Testis (tissue), 3 donors: ENCODE measurements around the gene HHLA2. TPM values are rescaled to one million over a fixed set of nuclear protein-coding genes. Genes with fewer than 3 reads are reported as not detected.

Experiments
- DNase-seq: peaks from one replicate; pipeline ENCODE4 v3.0.0-alpha.2; 2019
- H3K27ac ChIP-seq, 2 donors: fragments of 200-600 bp; sonication (generic); one replicate each; pipeline ENCODE4 v1.5.1; 2019
- H3K27me3 ChIP-seq: fragments of 200-600 bp; sonication (generic); one replicate; pipeline ENCODE4 v1.5.1; 2019
- H3K36me3 ChIP-seq: fragments of 200-600 bp; sonication (generic); one replicate; pipeline ENCODE4 v1.5.1; 2017; ENCODE audit warnings: low read depth; ENCODE audit errors: missing control alignments
- H3K4me1 ChIP-seq: fragments of 200-600 bp; sonication (generic); one replicate; pipeline ENCODE4 v1.5.1; 2019
- H3K4me3 ChIP-seq, 2 donors: fragments of 200-600 bp; sonication (generic); one replicate each; pipeline ENCODE4 v1.5.1; 2017 to 2019
- H3K9me3 ChIP-seq: fragments of 200-600 bp; sonication (generic); one replicate; pipeline ENCODE4 v1.5.1; 2017
- CTCF ChIP-seq, 3 experiments: fragments of 450-650 bp in 2 of 3; fragments of 200-600 bp in 1 of 3; sonication (generic) in 1 of 3; IDR thresholded peaks; one replicate each; pipeline ENCODE4 v1.5.1; 2016 to 2019; ENCODE audit warnings: antibody characterized with exemption in 3 of 3, mild to moderate bottlenecking in 2 of 3, moderate library complexity in 1 of 3
- POLR2A ChIP-seq: fragments of 450-650 bp; IDR thresholded peaks from one replicate; pipeline ENCODE4 v1.6.1; 2017; ENCODE audit warnings: antibody characterized with exemption, mild to moderate bottlenecking, moderate library complexity
- WGBS, 2 donors: methylation state at CpG; one replicate each; pipeline ENCODE4 v1.1.5; 2018; 5-methylcytosine and 5-hydroxymethylcytosine counted together
- intact Hi-C: fragments of 100-400 bp; cut with DNase I; formaldehyde crosslinking; loops from one replicate; pipeline ENCODE4 v1.15.1; 2023; ENCODE audit warnings: low total_unique reads
- polyA plus RNA-seq: library from polyadenylated mRNA; stranded (reverse); fragments of 350-450 nt; fragmentation: Illumina TruSeq; extraction: RNeasy Lipid Tissue Mini Kit (QIAGEN cat#74804); gene quantifications from one replicate; pipeline ENCODE4 v1.2.3, GENCODE V29; 2014; ENCODE audit warnings: low read depth, low replicate concordance; ENCODE audit not compliant: insufficient read depth
- total RNA-seq, 2 donors: library from RNA; depleted of rRNA; stranded (reverse); fragments of >200 nt; gene quantifications; one replicate each; pipeline ENCODE4 v1.2.3, GENCODE V29; 2016

Gene HHLA2
- total and polyA plus RNA-seq, 3 donors from 2014 or later, result 1.5 to 6.7 (median 5.2) TPM

- Histone ChIP-seq H3K9me3 (no peaks in the 10 kb centered on the region), H3K27ac (no peak overlapping the region), H3K4me1 (no peaks in the 10 kb centered on the region), H3K36me3 (no peaks in the 10 kb centered on the region), H3K4me3 (no peak overlapping the region), H3K27me3 (no peaks in the 10 kb centered on the region)
- WGBS, 2 donors, result 52 to 72% methylated on average over 3 of the region's 3 CpGs
- TF ChIP-seq POLR2A (no peak), CTCF (IDR thresholded peaks at IDR 0.05) (no peak)
- DNase-seq, result no peak
- intact Hi-C loops, result no loop called here
Measured at GRCh38 chr3:108352176-108352575, 55.8 kb downstream of the HHLA2 start.

- WGBS, 2 donors, result 96 to 100% methylated on average over 1 of the region's 1 CpG
- intact Hi-C loops, result no loop called here
- Histone ChIP-seq H3K27ac (no peak overlapping the region), H3K27me3 (no peaks in the 10 kb centered on the region), H3K36me3 (no peaks in the 10 kb centered on the region), H3K4me3 (no peak overlapping the region), H3K9me3 (no peaks in the 10 kb centered on the region), H3K4me1 (no peaks in the 10 kb centered on the region)
- no peak for DNase-seq
- TF ChIP-seq POLR2A (no peak), CTCF (IDR thresholded peaks at IDR 0.05) (no peak)
Measured at GRCh38 chr3:108354562-108354961, 58.2 kb downstream of the HHLA2 start.

- H3K27ac ChIP-seq, result no peak overlapping the region
- H3K36me3 ChIP-seq, result no peaks in the 10 kb centered on the region
- intact Hi-C loops, result no loop called here
- H3K4me1 ChIP-seq, result no peaks in the 10 kb centered on the region
- no peaks in the 10 kb centered on the region for H3K9me3 ChIP-seq
- no peak overlapping the region for H3K4me3 ChIP-seq
- no peak for DNase-seq
- no peaks in the 10 kb centered on the region for H3K27me3 ChIP-seq
- 78 to 80% methylated on average over 2 of the region's 2 CpGs for WGBS, 2 donors
- TF ChIP-seq CTCF (IDR thresholded peaks at IDR 0.05), result no peak
- TF ChIP-seq POLR2A, result no peak
Measured at GRCh38 chr3:108357042-108357441, 60.7 kb downstream of the HHLA2 start.

GRCh38 chr3:108359011-108359410, 62.7 kb downstream of the HHLA2 start:
- no peaks in the 10 kb centered on the region for H3K36me3 ChIP-seq
- no peaks in the 10 kb centered on the region for H3K27me3 ChIP-seq
- WGBS, 2 donors, result 76 to 86% methylated on average over 2 of the region's 2 CpGs
- intact Hi-C loops, result no loop called here
- H3K27ac ChIP-seq, result no peak overlapping the region
- DNase-seq, result no peak
- no peak overlapping the region for H3K4me3 ChIP-seq
- H3K9me3 ChIP-seq, result no peaks in the 10 kb centered on the region
- no peaks in the 10 kb centered on the region for H3K4me1 ChIP-seq
- TF ChIP-seq CTCF (IDR thresholded peaks at IDR 0.05) (no peak), POLR2A (no peak)

GRCh38 chr3:108376026-108376425, 79.7 kb downstream of the HHLA2 start:
- no peak for TF ChIP-seq CTCF (IDR thresholded peaks at IDR 0.05)
- no peak for TF ChIP-seq POLR2A
- no peak for DNase-seq
- Histone ChIP-seq H3K27me3 (no peaks in the 10 kb centered on the region), H3K9me3 (no peaks in the 10 kb centered on the region), H3K27ac (no peak overlapping the region), H3K4me1 (no peaks in the 10 kb centered on the region), H3K36me3 (no peaks in the 10 kb centered on the region), H3K4me3 (no peak overlapping the region)
- WGBS, 2 donors, result 0% methylated on average over 1 of the region's 1 CpG; no CpG with 5 or more reads in 1 of the 2 donors
- intact Hi-C loops, result no loop called here
